Activated CD4-positive, CD25-positive, alpha-beta regulatory T cell treated with anti-CD3 and anti-CD28 coated beads, Interleukin-2, amount 50 U/mL, for 72 hours (primary cell): ENCODE measurements around the gene DAPK2.
A peak's percentile ranks its signal among the peaks of the same experiment; 100 is the strongest.

Experiments used
- DNase-seq: peaks from one replicate; pipeline ENCODE4 v3.0.0; 2021

Gene DAPK2

DNA sequence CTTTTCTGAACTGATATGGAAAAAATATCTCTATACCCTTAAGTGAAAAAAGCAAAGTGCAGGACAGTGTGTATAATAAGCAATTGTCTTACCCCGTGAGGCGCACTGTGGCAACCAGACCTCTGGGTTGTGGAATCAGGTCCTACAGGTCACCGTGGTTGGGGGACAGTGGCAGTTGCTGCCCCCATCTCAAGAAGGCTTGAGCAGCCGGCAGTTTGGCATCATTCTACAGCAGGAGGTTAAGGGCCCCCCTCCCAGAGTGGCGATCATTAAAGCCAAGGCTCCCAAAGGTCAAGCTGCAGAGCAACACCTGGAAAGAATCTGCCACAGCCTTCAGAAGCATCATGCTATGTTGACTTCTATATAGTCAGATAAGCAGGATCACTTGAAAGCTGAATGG, 156.5 kb downstream of the DAPK2 start:
- DNase-seq = no peak

DNA sequence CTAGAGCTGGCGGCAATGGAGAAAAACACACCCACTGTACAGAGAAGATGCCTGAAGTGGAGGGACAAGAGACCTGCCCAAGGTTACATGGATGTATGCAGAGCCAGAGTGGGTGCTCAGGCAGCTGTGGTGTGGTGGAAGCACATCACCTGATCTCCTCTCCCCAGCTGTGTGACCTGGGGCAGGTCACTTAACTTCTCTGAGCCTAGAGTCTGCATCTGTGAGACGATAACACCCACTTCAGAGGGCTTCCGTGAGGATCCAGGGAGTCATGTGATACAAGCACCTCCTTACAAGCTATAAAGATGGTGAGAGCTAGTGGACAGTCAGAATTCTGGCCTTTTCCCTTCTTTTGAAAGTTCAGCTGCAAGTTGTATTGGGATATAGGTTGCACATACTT, 157.5 kb downstream of the DAPK2 start:
- DNase-seq = no peak

DNA sequence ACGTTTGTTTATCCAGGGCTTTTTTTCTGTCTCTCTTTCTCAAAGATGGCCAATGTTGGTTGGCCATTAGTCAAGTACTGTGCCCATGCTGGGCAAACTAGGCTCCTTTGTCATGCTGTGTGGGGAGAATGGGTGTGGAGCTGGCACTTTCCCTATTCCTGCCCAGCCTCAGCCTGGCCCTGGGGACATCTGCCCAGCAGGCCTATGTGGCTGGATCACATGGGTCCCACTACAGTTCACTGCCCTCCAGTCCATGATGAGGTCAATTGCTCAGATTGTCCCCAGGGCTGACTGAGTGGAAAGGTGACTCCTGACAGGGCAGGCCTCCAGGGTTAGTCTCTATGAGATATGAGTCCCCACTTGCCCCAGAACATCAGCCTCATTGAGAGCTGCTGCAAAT, 158.1 kb downstream of the DAPK2 start:
- DNase-seq = no peak

DNA sequence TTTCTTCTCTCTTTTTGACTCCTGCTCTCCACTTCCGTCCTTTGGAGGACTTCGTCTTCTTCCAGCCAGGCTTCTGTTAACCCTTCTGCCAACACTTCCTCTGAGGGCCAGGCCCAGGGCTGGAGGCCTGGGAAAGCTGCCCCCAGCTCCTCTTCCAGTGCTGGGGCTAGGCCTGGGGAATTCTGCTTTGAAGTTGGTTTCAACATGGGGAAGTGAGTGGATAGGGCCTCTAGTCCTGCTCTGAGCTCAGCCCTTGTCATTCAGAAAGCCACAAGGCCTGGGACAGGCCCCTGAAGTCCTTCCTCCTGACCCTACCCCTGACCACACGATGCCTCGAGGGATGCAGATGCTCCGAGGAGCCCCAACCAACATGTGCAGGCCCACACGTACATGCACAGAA, 158.7 kb downstream of the DAPK2 start:
- no peak for DNase-seq

DNA sequence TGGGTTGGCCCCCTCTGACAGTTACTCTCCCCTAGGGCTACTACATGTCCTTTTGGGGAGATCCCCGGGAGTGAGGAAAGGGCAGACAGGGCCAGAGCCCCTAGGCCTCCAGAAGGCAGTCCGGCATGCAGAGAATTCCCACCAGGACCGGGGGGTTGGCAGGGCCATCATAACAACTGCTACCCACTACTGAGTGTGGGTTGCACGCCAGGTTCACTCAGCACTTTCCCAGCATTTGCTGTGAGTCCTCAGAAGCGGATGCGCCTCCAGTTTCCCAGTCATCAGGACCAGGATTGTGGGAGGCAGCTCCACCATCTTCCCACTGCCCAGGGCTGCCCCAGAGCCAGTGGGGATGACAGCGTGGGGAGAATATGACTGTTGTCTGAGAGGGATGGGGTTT, 161.3 kb downstream of the DAPK2 start:
- DNase-seq = no peak

DNA sequence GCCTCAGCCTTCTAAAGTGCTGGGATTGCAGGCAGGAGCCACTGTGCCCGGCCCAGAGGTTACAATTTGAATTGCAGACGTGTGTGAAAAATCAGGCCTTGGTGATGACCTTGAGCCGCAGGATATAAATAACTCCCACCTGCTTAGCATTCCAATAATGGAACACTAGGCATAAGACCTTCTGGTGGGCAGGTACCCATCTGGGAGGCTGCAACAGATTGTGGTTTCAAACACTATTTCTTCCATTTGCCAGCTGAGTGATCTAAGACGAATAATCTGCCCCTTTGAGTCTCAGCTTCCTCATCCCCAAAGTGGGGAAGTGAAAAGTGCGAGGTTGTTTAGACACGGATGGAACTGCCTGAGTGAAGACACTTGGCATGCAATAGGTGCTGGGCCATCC, 164.9 kb downstream of the DAPK2 start:
- no peak for DNase-seq

DNA sequence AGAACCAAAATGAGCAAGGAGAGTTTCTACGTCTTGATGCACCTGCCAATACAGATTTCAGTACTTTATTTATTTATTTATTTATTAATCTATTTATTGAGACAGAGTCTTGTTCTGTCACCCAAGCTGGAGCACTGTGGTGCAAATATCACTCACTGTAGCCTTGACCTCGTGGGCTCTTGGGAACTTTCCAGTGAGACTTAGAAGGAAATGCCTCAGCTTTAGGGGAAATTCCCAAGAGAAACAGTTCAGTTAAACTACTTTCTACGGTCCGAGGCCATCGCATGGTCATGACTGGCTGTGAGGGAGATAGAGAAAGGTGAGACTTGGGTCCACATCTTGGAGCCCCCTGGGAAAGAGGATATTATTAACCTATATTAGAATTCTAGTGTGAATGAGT, 165.5 kb downstream of the DAPK2 start:
- no peak for DNase-seq

DNA sequence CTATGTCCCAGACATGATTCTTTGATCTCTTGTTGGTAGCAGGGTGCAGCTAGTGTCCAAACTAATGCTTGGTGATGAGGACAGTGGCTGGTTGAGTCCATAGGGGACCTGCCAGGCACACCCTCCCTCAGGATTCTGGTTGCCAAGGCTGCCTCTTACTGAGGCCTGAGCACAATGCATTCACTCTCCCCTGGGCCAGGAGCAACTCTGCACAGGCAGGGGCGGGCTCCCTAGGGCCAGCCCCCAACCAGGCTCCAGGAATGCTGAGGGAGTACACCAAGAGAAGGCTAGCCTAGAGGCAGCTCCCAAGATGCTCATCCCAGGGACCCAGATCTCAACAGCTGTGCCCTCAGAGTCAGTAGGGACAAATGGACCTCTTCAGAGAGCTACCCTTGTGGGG, 166.3 kb downstream of the DAPK2 start:
- no peak for DNase-seq

DNA sequence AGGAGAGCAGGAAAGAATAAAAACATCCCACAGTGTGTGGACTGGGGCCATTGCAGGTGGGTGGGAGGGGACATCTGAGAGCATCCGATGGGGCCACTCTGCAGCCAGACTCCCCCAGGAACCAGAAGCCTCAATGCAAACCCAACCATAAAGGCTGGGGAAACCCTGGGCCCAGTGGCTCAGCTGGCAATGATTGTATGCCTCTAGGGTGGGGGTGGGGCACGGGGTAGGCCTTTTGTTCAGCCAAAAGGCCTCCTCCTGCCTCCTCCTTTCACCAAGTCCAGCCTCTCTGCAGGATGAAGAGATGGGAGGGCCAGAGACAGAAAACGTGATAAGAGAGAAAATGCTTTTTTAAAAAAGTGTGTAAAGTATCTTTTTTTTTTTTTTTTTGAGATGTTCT, 167.1 kb downstream of the DAPK2 start:
- no peak for DNase-seq

DNA sequence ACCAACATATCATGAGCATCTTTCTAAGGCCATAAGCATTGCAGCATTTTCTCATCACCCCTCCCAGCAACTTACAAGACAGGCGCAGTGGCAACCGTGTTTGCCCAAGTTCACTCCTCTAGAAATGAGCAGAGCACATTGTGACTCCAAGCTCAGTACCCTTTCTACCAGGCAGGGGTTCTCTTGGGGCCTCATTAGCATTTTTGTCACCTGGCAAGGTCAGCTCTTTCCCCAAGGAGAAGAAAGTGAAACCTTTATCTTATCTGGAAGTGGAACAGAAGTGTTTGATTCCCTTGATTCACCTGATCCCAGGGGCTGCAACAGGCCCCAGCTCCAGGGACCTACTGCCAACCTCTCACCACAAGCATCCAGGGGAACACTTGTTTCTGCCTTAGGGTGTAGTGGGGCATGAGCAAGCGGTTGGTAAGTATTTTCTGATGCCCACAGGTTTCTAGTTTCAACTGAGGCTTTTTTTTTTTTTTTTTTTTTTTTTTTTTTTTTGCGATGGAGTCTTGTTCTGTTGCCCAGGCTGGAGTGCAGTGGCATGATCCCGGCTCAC, 168.5 kb downstream of the DAPK2 start:
- DNase-seq = no peak

DNA sequence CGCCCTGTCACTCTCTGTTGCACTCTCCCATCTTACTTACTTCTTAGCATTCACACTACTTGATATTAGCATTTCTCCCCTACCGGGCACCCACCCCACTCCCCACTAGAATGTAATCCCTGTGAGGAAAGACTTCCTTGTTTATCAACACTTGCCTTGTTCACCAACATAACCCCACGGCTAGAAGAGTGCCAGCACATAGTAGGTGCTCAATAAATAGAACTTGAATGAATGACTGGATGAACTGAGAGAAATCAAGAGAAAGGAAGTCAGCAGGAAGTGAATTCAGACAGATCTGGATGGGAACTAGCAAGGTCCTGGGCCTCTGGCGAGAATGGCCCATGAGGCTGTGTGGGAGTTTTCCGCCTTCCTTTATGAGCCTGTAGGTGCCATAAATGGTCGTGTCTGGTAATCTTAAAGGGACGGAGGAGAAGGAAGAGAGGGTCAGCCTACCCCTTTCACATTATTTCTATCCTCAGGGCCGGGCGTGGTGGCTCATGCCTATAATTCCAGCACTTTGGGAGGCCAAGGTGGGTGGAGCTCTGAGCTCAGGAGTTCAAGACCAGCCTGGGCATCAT, 170.1 kb downstream of the DAPK2 start:
- DNase-seq = no peak

DNA sequence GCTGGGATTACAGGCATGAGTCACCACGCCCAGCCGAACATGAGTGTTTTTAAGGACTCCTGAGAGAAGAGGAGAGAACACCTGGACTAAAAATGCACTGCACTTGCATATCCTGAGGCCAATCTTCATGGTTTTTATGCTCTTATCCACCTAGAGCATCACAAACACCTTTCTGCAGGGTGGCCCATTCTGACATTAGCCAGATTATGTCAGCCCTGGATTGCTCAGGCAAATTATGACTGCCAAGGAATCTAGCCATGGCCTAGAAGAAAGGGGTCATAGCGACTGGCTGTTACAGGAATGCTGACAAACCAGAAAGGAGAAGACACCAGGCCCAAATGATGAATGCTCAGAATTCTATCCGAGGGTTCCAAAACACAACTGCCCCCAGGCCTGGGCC, 171.7 kb downstream of the DAPK2 start:
- no peak for DNase-seq

DNA sequence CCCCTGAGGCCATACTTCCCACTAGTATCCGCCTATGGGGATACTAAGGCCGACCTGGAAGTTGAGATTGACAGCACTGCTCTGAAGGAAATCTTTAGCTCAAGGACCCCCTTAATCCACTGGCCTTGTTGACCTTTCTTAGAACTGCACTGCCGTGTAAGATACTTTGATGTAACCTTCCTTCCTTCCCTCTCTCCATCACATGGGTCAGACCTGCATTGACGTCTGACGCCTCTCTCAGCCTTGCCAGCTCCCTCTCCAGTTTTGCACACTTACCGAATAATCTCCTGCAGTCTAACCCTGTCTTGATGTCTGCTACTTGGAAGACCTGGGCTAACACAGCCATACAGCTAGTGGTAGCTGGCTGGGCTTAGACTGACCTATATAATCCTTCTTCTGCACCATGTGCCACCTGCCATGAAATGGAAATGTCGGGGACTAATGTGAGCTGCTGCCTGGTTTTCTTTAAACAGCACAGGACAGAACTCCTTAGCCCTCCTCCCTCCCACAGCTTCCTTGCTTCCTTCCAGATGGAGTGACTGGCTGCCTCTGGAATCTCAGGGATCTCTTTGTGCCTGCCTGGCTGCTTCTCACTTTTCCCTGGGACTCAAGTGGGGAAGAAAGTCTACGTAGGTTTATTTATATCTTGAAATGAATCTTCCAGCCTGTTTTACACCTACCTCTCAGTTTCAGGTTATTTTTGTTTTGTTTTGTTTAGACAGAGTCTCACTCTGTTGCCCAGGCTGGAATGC, 173.3 kb downstream of the DAPK2 start:
- no peak for DNase-seq

DNA sequence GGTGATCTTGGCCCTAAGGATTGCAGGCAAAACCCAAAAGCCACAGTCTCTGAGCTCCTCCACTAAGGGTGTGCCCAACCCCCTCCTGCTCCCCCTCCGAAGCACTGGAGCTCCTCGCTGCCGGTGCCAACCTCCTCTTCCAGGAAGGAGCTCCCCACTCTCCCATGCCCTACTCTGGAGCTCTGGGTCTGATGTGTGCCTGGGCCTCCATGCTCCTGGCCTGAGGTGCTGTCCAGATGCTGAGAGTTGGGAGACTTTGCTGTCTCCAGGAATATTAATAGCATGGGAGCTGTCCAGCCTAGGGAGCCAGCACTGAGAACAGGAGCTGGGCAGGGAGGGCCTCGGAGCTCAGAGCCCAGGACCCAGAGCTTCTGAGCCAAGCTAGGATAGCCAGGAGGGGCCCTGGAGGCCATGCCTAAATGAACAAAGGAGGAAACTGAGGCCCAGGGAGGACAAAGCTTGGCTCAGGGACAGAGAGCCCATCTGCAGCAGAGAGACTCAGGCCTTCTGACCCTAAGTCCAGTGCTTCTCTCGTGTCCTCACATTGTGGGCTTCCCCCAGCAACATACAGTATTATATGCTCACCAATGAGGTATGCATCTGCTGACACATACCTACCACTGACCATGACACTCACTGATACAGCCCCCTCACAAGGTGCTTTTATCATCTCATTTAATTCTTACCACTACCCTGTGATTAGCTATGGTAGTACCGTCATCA, 175.6 kb downstream of the DAPK2 start:
- DNase-seq = no peak

DNA sequence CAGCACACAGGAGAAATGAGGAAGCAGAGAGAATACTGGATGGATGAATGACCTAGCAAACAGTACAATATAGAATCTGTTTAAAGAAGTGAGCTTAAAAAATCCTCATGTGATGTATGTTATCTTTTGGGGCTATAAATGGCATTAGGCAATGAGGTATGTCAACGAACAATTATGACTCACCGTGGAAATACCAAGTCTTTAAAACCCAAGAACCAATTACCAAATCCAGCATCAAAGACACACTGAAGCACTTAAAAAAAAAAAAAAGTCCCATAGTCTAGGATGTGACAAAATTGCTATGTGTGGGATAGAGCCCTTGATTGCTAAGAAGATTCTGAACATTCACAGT, 176.3 kb downstream of the DAPK2 start:
- DNase-seq = no peak

DNA sequence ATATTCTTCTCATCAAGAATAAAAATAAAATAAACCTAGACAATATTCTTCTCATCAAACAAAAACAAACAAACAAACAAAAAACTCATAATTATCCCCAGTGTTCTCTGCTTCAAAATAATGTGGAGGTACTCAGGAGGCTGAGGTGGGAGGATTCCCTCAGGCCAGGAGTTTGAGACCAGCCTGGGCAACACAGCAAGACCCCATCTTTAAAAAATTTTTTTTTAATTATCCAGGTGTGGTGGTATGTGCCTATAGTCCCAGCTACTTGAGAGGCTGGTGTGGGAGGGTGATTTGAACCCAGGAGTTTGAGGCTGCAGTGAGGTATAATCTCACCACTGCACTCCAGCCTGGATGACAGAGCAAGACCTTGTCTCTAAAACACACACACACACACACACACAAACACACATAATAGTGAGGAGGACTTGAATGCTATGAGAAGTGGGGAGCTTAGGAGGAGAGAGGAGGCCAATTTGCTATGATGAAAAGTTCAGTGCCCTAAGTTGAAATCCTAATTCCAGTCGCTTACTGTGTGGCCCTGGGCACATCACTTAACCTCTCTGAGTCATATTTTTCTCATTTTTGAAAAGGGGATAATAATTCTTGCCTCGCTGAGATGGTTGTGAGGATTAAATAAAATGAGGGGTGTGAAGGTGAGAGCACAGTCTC, 176.8 kb downstream of the DAPK2 start:
- no peak for DNase-seq

DNA sequence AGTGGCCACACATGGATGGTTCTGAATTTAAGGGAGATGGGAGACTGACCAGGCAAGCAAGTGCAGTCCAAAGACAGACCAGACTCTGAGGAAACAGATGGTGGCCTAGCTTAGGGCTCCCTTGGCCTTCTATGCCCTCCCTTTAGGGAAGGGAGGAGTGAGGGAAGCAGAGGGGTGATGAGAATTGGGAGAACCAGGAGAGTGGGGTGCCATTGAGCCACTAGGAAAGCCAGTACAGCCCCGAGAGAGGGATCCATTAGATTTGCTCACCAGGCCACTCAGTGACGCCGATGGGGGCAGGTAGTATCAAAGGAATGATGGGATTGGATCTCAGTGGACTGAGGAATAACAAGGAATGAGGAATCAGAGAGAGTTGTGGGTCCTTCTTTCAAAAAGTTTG, 182.1 kb downstream of the DAPK2 start:
- no peak for DNase-seq

DNA sequence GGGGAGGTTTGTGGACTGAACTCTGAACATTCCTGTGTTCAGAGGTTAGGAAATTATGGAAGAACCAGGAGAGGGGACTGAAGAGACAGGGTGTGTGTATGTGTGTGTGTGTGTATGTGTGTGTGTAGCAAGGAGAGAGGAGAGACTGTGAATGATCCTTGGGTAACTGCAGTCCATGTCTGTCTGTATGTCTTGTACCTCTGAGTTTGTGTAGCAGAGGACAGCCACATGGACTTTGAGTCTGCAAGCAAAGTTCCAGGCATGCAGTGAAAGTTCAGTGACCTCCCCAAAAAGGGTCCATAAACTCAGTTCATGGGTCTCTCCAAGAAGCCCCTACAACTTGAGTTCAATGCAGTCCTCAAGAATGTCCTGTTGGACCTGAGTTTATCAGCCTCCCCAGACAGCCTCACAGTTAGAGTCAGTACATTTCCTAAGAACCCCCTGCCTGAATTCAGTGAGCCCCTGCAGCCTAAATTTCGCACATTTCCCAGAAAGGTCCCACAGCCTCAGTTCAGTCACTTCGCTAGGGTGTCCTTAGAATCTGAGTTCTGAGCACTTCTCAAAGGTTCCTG, 184.3 kb downstream of the DAPK2 start:
- no peak for DNase-seq

DNA sequence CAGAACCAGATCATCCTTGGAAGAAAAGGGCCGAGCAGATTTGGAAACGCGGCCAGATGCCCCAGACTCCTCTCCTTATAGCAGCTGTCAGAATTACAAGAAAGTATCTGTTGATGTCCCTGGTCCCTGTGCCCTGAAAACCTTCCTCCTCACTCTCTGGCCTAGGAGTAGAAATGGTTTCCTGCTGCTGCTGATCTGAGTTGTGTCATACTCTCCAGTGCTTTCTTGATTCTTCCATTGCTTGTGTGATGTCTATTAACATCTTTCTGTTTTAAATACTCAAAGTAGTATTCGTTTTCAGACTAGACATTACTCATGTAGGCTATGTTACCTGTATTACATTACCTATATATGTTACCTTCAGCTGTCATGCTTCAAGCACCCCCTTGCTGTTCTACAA, 185.7 kb downstream of the DAPK2 start:
- DNase-seq = no peak

DNA sequence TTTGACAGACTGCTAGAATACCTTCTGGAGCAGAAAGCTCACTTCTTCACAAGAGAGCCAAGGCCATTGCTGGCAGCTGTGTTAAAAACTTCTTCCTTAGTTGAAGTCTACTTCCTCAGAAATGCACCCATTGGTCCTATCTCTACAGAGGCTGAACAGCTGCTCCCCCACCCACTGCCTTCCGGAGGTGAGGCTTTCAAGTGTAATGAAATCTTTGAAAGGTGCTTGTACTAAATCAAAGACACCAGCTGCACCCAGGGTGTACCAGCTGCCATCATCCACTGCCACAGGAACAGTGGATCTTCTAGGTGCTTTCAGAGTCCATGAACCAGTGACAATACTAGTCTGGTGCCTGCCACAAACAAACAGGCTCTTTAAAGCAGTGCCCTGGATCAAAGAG, 186.1 kb downstream of the DAPK2 start:
- DNase-seq = peak; percentile 39

DNA sequence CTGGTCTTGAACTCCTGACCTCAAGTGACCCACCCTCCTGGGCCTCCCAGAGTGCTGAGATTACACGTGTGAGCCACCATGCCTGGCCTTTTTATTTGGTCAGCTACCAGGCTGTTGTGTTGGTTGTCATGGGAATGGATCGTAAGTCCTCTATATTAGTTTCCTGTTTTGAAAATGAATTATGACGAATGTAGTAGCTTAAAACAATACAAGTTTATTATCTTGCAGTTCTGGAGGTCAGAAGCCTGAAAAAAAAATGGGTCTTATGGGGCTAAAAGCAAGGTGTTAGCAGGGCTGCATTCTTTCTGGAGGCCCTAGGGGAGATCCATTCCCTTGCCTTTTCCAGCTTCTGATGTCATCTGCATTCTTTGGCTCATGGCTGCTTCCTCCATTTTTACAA, 187.4 kb downstream of the DAPK2 start:
- DNase-seq = no peak

DNA sequence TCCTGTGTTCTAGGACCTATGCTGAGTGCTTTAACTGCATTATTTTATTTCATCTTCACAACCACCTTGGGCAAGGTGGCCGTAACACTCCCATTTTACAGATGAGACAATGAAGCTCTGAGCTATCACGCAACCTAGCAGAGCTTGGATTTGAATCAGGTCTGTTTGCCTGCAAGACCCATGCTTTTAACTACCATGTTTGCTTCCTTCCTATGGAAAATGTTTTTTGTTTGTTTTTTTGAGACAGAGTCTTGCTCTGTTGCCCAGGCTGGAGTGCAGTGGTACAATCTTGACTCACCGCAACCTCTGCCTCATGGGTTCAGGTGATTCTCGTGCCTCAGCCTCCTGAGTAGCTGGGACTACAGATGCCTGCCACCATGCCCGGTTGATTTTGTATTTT, 187.8 kb downstream of the DAPK2 start:
- no peak for DNase-seq

DNA sequence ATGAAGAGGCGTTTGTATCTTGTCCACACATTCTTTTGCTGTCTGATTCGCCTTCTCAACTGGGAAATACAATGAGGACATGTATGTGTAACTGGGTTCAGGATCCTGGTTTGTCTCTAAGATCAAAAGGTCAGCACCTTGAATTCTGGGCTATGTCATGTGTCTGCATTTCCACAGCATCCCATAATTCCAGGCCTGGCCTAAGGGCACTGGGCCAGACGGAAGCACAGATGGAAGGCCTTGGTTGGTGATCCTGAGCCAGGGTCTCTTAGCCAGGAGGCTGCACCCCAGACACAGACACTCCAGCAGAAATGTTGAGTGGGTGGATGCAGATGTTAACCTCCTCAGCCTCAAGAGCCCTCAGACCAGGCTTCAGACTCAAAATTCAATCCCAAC, 188.8 kb downstream of the DAPK2 start:
- DNase-seq = peak; percentile 11
